ENCODE data around the gene MXD1.
"Not testable (repeated sequence)": the region's sequence is repeated elsewhere in the genome, so short reads cannot be mapped to it uniquely, and the experiment has no call there.

MXD1 gene

DNA sequence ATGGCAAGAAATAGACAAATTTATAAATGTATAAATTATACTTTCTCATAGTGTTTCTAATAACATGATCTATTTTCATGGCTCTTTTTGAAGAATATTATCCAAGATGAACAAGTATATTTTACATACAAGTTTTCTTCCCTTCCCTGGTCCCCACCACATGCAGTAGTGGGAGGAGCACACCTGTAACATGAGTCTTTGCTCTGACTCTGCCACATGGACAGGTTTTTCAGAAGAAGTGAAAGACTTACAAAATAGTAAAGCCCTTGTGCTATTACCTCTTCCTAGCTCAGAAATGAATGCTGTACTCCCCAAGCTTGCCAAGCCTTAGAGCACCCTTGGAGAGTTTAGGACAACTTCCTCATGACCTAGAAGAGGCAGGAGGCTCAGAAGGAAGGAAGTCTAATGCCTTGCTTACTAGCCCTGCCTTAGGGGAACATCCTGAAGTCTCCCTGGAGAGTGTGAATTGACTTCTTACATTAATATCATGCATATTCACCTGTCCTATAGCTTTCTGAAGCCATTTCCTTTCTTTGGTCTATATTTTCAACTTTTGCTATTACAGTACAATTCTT is 18.4 kb downstream of the MXD1 start:
- no peak for DNase-seq (ENCODE audit: low read depth in 3 of 3, low spot score in 1 of 3)

GRCh38 chr2:69933839-69934613 is 19.1 kb downstream of the MXD1 start:
- DNase-seq (ENCODE audit: low read depth in 3 of 3, low spot score in 1 of 3), result no peak

DNA sequence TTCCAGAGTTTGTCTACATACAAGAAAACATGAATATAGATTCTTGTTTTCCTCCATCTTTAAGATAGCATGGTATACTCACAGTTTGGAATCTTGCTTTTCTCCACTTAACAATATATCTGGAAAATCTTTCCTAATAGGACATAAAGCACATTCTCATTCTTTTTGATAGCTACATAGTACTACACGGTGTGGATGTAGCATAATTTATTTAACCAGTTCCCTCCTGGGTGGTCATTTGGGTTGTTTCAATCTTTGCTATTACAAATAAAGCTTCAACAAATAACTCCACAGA is 19.7 kb downstream of the MXD1 start:
- DNase-seq (ENCODE audit: low read depth in 3 of 3, low spot score in 1 of 3), result no peak

GRCh38 chr2:69935011-69935410 is 20.1 kb downstream of the MXD1 start:
- DNase-seq (ENCODE audit: low read depth in 3 of 3, low spot score in 1 of 3), result no peak

- DNase-seq (ENCODE audit: low read depth in 3 of 3, low spot score in 1 of 3), result no peak
These were observed 22.0 kb downstream of the MXD1 start for GRCh38 chr2:69936906-69937305.

DNA sequence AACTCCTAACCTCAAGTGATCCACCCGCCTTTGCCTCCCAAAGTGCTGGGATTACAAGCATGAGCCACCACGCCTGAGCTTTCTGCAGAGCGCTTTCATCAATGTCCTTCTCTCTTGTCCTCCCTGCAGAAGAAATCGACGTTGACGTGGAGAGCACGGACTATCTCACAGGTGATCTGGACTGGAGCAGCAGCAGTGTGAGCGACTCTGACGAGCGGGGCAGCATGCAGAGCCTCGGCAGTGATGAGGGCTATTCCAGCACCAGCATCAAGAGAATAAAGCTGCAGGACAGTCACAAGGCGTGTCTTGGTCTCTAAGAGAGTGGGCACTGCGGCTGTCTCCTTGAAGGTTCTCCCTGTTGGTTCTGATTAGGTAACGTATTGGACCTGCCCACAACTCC is 23.1 kb downstream of the MXD1 start:
- no peak for DNase-seq (ENCODE audit: low read depth in 3 of 3, low spot score in 1 of 3)

DNA sequence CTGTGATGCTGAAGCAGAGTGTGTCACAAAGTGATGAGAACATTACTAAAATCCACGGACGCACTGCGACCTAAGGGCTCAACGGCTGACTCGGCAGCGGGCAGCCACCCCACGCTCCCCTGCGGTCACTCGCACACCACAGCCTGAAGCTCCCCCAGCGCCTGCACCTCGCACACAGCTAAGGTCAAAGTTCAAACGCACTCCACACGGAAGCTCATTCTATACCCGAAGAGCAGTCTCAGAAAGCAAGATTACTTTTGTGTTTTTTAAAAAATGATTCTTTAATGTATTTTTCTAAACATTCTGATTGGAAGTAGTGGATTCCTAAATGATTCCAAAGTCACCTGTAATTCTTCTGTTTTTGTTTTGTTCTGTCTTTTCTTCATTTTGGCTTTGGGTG is 24.8 kb downstream of the MXD1 start:
- no peak for DNase-seq (ENCODE audit: low read depth in 3 of 3, low spot score in 1 of 3)

DNA sequence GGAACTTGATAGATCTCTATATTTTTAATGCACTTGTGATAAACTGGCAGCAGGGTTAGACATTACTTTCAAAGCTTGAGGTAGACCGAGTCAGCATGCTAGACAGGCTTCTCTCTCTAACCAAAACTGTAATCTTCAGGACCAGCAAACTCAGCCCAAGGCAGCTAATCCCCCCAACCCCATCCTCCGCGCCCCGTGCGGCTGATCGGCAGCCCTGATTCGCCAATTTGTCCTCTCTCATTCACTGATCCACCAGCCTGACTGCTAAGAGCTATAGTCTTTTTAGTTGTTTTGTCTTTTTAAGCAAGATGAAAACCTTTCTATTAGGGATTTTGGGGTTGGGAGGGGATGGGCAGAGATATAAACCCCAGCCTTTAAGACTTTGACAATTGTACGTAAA is 25.8 kb downstream of the MXD1 start:
- DNase-seq (ENCODE audit: low read depth in 3 of 3, low spot score in 1 of 3), result no peak

DNA sequence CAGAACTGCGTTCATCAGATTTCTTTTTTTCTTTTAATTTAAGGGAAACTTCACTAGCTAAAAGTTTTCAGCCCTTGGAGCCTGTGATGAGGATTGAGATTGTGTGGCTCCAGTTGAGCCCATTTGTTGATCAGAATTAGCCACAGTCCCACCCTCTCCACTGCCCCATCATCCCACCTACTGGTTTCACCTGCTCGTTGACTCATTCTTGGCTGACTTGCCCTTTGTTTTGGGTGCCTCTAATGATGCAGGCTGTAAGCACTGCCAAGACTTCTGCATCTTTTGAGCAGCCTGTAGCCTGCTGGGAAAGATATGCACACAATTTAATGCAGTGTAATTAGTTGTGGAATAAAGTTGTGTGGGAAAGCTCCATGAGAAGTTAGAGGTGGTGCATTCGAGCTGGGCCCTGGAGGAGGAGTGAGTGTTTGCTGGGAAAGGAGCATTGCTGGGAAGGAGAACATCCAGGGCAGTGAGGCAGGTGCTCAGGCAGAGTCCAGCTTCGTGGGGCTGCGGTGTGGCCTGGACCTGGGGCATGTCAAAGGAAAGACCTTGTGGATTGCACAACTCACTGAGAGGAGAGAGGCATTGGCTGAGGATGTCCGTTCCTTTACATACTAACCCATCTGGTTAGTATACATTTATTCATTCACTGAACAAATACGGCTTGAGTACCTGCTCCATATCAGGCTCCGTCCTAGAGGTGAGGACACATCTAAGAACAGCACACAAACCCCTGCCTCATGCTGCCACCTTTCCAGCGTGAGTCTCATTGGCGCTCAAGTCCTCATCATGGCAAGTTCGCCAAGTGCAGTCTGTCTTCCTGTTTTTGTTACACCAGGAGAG is 28.3 kb downstream of the MXD1 start:
- DNase-seq (ENCODE audit: low read depth in 3 of 3, low spot score in 1 of 3), result no peak

GRCh38 chr2:69943843-69944525 is 29.1 kb downstream of the MXD1 start:
- DNase-seq (ENCODE audit: low read depth in 3 of 3, low spot score in 1 of 3), result no peak

GRCh38 chr2:69944756-69945155 is 29.8 kb downstream of the MXD1 start:
- no peak for DNase-seq (ENCODE audit: low read depth in 3 of 3, low spot score in 1 of 3)

- no peak for DNase-seq (ENCODE audit: low read depth in 3 of 3, low spot score in 1 of 3)
These were observed 30.5 kb downstream of the MXD1 start for GRCh38 chr2:69945441-69945840.

GRCh38 chr2:69945941-69946340 is 31.0 kb downstream of the MXD1 start:
- no peak for DNase-seq (ENCODE audit: low read depth in 3 of 3, low spot score in 1 of 3)

DNA sequence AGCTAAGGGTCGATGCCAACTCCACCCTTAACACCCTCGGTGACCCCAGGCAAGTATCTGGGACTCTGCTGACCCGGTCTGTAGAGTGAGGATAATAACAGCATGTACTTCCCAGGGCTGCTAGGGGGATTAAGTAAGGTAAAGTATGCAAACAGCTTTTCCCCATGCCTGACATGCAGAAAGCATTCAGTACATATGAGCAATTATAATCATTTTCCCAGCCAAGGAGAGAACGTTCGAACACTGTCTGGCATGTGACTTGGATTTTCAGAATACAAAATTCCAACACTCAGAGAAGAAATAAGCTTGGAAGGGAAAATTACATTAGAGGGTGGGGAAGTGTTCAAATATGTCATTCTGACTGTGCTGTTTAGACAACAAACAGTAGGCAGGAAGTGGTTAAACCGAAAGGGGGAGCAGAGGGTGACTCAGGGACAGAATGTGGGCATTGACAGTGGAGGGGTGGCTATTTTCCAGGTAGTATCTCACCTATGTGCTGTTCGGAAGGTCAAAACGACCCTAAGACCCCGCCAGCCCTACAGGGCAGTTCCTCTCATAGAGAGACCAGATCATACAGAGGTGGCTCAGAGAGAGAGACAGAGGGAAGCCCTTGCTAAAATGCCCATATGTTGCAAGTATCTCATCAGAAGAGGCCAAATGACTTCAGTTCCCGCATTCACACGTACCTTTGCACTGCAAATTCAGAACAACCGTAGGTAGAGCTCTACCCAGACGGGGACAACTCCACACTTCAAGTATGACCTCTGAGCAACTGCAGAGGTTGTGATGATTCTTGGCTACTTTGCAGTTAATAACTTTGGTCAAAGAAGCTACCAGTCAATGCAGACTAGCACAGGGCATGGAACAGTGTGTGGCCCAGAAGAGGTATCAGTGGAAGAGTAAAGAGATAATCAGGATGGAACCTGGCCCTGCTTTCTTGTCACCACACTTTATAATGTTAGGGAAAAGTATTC is 31.7 kb downstream of the MXD1 start:
- peak in 1 of 3 donors; percentile 19 for DNase-seq (ENCODE audit: low read depth in 3 of 3, low spot score in 1 of 3)

DNA sequence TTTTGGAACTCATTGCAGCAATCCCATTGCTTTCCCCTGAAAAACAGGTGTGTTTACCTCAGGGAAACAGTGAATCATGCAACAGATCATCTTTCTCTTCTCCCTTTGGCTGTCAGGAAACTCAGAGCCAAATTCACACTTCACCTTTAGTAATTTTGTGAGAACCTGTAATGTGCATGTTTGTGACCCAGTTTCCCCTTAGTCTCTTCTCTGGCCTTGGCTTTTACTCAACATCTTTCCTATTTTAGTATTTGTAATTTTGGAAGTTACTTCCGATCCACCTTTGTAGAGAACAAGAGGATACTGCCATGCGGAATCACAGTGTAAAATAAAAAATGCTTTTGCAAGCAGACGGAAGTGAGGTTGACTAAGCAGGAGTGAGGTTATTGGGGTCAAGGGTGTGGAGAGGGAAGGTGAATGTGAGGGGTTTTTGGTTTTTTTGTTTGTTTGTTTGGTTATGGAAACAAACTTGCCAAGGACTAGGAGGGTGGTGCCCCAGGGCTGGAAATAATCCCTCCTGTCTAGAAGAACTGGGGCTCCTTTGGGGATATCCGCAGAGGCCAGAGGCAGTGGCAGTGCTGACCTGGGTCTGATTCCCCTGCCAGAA is 32.5 kb downstream of the MXD1 start:
- no peak for DNase-seq (ENCODE audit: low read depth in 3 of 3, low spot score in 1 of 3)

GRCh38 chr2:69948032-69948962 is 33.4 kb downstream of the MXD1 start:
- DNase-seq (ENCODE audit: low read depth in 3 of 3, low spot score in 1 of 3), result no peak

DNA sequence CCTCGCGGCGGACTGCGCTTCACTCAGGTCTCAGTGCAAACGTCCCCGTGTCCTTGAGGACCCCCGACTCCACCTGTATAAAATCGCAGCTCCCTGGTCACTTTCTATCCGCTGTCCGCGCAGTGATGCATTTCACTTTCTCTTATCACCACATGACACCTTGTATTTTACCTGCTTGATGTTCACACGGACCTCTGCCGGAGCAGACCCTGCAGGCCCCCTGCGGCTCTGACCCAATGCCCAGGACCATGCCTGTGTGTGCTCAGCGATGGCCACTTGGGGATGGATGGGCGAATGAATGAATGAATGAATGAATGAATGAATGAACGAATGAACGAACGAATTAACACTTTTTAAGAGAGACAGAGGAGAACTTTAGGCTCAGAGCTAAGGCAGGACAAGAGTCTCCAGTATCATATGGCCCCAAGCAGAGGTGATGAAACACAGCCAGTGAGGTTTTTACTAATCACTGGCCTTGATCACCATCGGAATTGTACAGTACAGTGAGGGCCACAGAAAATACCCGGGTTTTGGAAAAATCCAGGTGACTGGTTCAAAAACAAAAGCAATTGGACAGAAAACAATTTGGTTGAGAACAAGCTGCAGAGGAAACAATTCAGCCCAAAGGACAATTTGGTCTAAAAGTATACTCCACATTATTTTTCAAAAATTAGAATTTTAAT is 34.2 kb downstream of the MXD1 start:
- DNase-seq (ENCODE audit: low read depth in 3 of 3, low spot score in 1 of 3), result no peak

DNA sequence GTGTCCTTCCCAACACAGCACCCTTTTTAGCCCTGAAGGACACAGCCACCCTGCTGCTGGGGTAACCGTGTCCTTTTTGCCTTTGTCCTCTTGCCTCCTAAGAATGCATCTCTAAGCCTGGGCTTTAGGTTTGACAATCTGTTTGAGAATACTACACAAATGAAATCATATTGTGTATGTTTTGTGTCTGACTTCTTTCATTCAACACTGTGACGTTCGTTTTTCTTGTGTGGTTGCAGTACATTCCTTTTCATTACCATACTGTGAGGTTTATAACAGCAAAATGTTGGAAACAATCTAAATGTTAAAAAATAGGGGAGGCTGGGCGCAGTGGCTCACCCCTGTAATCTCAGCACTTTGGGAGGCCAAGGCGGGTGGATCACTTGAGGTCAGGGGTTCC is 35.3 kb downstream of the MXD1 start:
- no peak for DNase-seq (ENCODE audit: low read depth in 3 of 3, low spot score in 1 of 3)

DNA sequence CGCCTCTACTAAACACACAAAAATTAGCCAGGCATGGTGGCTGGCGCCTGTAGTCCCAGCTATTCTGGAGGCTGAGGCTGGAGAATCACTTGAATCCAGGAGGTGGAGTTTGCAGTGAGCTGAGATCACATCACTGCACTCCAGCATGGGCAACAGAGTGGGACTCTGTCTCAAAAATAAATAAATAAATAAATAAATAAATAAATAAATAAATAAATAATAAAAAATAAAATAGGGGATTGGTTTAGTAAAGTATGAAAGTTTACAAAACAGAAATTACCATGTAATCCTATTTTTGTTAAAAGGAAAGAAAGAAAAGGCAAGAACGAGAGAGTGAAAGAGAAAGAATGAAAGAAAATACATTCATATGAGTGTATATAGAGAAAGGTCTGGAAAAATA is 35.8 kb downstream of the MXD1 start:
- not testable (repeated sequence) for DNase-seq (ENCODE audit: low read depth in 3 of 3, low spot score in 1 of 3)
